HCT116 (cell line): Measurements from ENCODE around the gene CES5A. TPM values are rescaled to one million over a fixed set of nuclear protein-coding genes. Genes with fewer than 3 reads are reported as not detected.

Experiments
- ATAC-seq: fragments of 200-7000 bp; cut with Tn5 transposase; 2 replicates; pipeline ENCODE4 v1.9.1; 2020; ENCODE audit warnings: mild to moderate bottlenecking, moderate library complexity
- BruUV-seq: library from RNA; stranded (reverse); fragments of 400-500 nt; replicated peaks from 2 replicates; lab custom pipeline; 2021; lab: Mats Ljungman, UMichigan
- CTCF ChIA-PET: fragments of 300-600 bp; sonication (Branson Sonifier 250); formaldehyde crosslinking; loops from one replicate; lab custom pipeline; 2021; ENCODE audit warnings: antibody characterized with exemption; lab: Charles Lee
- POLR2A ChIA-PET: fragments of 300-600, 350-600 bp; sonication (Branson Sonifier 250); formaldehyde crosslinking; loops from one replicate; lab custom pipeline; 2021; ENCODE audit warnings: antibody characterized with exemption; lab: Charles Lee
- RAD21 ChIA-PET, 2 experiments: fragments of 300-600 bp; sonication (Branson Sonifier 250); formaldehyde crosslinking; loops; one replicate each; lab custom pipeline; 2023; ENCODE audit warnings: low total read pairs in 2 of 2; ENCODE audit not compliant: uncharacterized antibody in 2 of 2, unreplicated experiment in 2 of 2, low non-redundant PET in 1 of 2; lab: Charles Lee
- DNase-seq: peaks from one replicate; pipeline ENCODE4 v3.0.0-alpha.2; 2010; ENCODE audit warnings: low read depth, low spot score
- H2AFZ ChIP-seq: fragments of 200-600 bp; shearing (Covaris generic), sonication (generic); 2 replicates; pipeline ENCODE4 v1.6.1; 2017; ENCODE audit warnings: low read depth, mixed run types, mixed read lengths, antibody characterized with exemption, low read length; ENCODE audit not compliant: poor library complexity, severe bottlenecking
- H3K27ac ChIP-seq: 2 replicates; pipeline ENCODE4 v1.5.1; 2012; ENCODE audit warnings: low read depth, low read length
- H3K27me3 ChIP-seq: fragments of 200-600 bp; sonication (generic); 2 replicates; pipeline ENCODE4 v1.6.1; 2016; ENCODE audit warnings: mixed run types, low read length, mixed read lengths; ENCODE audit not compliant: insufficient read depth
- H3K36me3 ChIP-seq, 2 experiments: fragments of 200-500 bp in 1 of 2; fragments of 200-600 bp in 1 of 2; sonication (Bioruptor generic) in 1 of 2; sonication (generic) in 1 of 2; 2 replicates each; pipeline versions ENCODE4 v1.5.1 to v1.6.1; 2014 to 2016; ENCODE audit warnings: low read length in 2 of 2, inconsistent platforms in 1 of 2, mixed read lengths in 1 of 2, mixed run types in 1 of 2; ENCODE audit not compliant: insufficient read depth in 2 of 2, control insufficient read depth in 1 of 2
- H3K4me1 ChIP-seq, 2 experiments: fragments of 200-600 bp in 1 of 2; sonication (generic) in 1 of 2; 2 replicates each; pipeline versions ENCODE4 v1.5.1 to v1.6.1; 2012 to 2017; ENCODE audit warnings: low read length in 2 of 2, inconsistent platforms in 1 of 2, mild to moderate bottlenecking in 1 of 2, mixed read lengths in 1 of 2, mixed run types in 1 of 2, moderate library complexity in 1 of 2; ENCODE audit not compliant: insufficient read depth in 2 of 2, control insufficient read depth in 1 of 2
- H3K4me2 ChIP-seq: fragments of 200-600 bp; sonication (generic); 2 replicates; pipeline ENCODE4 v1.6.1; 2017; ENCODE audit warnings: mixed run types, low read length, mixed read lengths
- H3K4me3 ChIP-seq, 2 experiments: fragments of 200-600 bp in 1 of 2; sonication (generic) in 1 of 2; replicated peaks in 1 of 2; 2 replicates each; pipeline ENCODE4 v1.5.1; 2011 to 2016; ENCODE audit warnings: low read length in 2 of 2, control low read depth in 1 of 2, low read depth in 1 of 2, mild to moderate bottlenecking in 1 of 2, mixed read lengths in 1 of 2, mixed run types in 1 of 2
- H3K79me2 ChIP-seq: fragments of 200-600 bp; sonication (generic); 2 replicates; pipeline ENCODE4 v1.6.1; 2017; ENCODE audit warnings: mild to moderate bottlenecking, mixed run types, low read length, moderate library complexity, mixed read lengths; ENCODE audit not compliant: insufficient read depth
- H3K9ac ChIP-seq: fragments of 200-600 bp; sonication (generic); 2 replicates; pipeline ENCODE4 v1.6.1; 2016; ENCODE audit warnings: low read length, mixed read lengths
- H3K9me2 ChIP-seq: fragments of 200-600 bp; sonication (generic), shearing (Covaris generic); 2 replicates; pipeline ENCODE4 v1.6.1; 2017; ENCODE audit warnings: mixed run types, mild to moderate bottlenecking, moderate library complexity; ENCODE audit not compliant: insufficient read depth
- H3K9me3 ChIP-seq, 2 experiments: fragments of 200-500 bp in 1 of 2; fragments of 200-600 bp in 1 of 2; sonication (Bioruptor generic) in 1 of 2; sonication (generic) in 1 of 2; 2 replicates each; pipeline ENCODE4 v1.6.1; 2014 to 2017; ENCODE audit warnings: low read length in 2 of 2, mixed read lengths in 2 of 2, inconsistent platforms in 1 of 2, low read depth in 1 of 2, mild to moderate bottlenecking in 1 of 2, mixed run types in 1 of 2, moderate library complexity in 1 of 2; ENCODE audit not compliant: control insufficient read depth in 1 of 2, insufficient read depth in 1 of 2
- H4K20me1 ChIP-seq: fragments of 200-600 bp; sonication (generic), shearing (Covaris generic); 2 replicates; pipeline ENCODE4 v1.6.1; 2017; ENCODE audit warnings: mixed run types, mild to moderate bottlenecking, moderate library complexity; ENCODE audit not compliant: insufficient read depth
- ATF3 ChIP-seq: IDR thresholded peaks from 2 replicates; pipeline ENCODE4 v1.6.1; 2012
- CBX3 ChIP-seq: IDR thresholded peaks from 2 replicates; pipeline ENCODE4 v1.6.1; 2012; ENCODE audit warnings: low read depth
- CEBPB ChIP-seq: IDR thresholded peaks from 2 replicates; pipeline ENCODE4 v1.6.1; 2012; ENCODE audit warnings: low read depth
- CTCF ChIP-seq, 3 experiments: fragments of 200-600 bp in 1 of 3; sonication (generic) in 1 of 3; IDR thresholded peaks in 2 of 3; conservative IDR thresholded peaks in 1 of 3; 2 replicates each; pipeline ENCODE4 v1.5.1; 2012 to 2017; ENCODE audit warnings: low read depth in 2 of 3, low read length in 2 of 3, antibody characterized with exemption in 1 of 3, borderline replicate concordance in 1 of 3, control low read depth in 1 of 3, mild to moderate bottlenecking in 1 of 3, mixed read lengths in 1 of 3, mixed run types in 1 of 3, moderate library complexity in 1 of 3; ENCODE audit not compliant: insufficient read depth in 1 of 3
- ELF1 ChIP-seq: IDR thresholded peaks from 2 replicates; pipeline ENCODE4 v1.6.1; 2012; ENCODE audit warnings: low read depth, borderline replicate concordance
- FOSL1 ChIP-seq: IDR thresholded peaks from 2 replicates; pipeline ENCODE4 v1.6.1; 2012; ENCODE audit warnings: low read depth
- MAX ChIP-seq: IDR thresholded peaks from 2 replicates; pipeline ENCODE4 v1.6.1; 2012
- POLR2AphosphoS5 ChIP-seq: IDR thresholded peaks from 2 replicates; pipeline ENCODE4 v1.6.1; 2011; ENCODE audit warnings: mild to moderate bottlenecking, low read depth, low read length, moderate library complexity
- RAD21 ChIP-seq: IDR thresholded peaks from 2 replicates; pipeline ENCODE4 v1.6.1; 2012; ENCODE audit warnings: low read depth, mild to moderate bottlenecking
- REST ChIP-seq: IDR thresholded peaks from 2 replicates; pipeline ENCODE4 v1.6.1; 2012; ENCODE audit warnings: low read depth
- SIN3A ChIP-seq: IDR thresholded peaks from 2 replicates; pipeline ENCODE4 v1.6.1; 2012; ENCODE audit warnings: low read depth
- SP1 ChIP-seq: IDR thresholded peaks from 2 replicates; pipeline ENCODE4 v1.6.1; 2012; ENCODE audit warnings: low read depth
- SRF ChIP-seq: IDR thresholded peaks from 2 replicates; pipeline ENCODE4 v1.6.1; 2012; ENCODE audit warnings: low read depth
- TCF7L2 ChIP-seq: IDR thresholded peaks from 2 replicates; pipeline ENCODE4 v1.7.0; 2011; ENCODE audit warnings: borderline replicate concordance, inconsistent platforms; ENCODE audit not compliant: insufficient read depth, insufficient read length; ENCODE audit errors: extremely low read depth
- YY1 ChIP-seq: IDR thresholded peaks from 2 replicates; pipeline ENCODE4 v1.6.1; 2011; ENCODE audit warnings: low read length, low read depth, moderate library complexity, mild to moderate bottlenecking; ENCODE audit not compliant: insufficient replicate concordance; ENCODE audit errors: extremely low read depth
- ZNF274 ChIP-seq: fragments of 200-500 bp; sonication (Bioruptor generic); IDR thresholded peaks from 2 replicates; pipeline ENCODE4 v1.6.1; 2014; ENCODE audit warnings: mild to moderate bottlenecking, low read depth, low read length, inconsistent platforms
- intact Hi-C: fragments of 100-400 bp; cut with micrococcal nuclease; formaldehyde crosslinking; loops from 2 replicates; pipeline ENCODE4 v1.10.0; 2022
- total RNA-seq: library from RNA; stranded (reverse); gene quantifications from one replicate; pipeline ENCODE4 v1.2.1, GENCODE V29; 2021; ENCODE audit not compliant: unreplicated experiment

Gene CES5A
- total RNA-seq, 1 experiment from 2014 or later, result not detected

- no peak for TF ChIP-seq REST
These were observed 65.3 kb downstream of the CES5A start (continued) for GRCh38 chr16:55809851-55810250.

GRCh38 chr16:55809386-55809785, 65.8 kb downstream of the CES5A start:
- CTCF ChIA-PET, result no interaction called here
- Histone ChIP-seq H3K9me2 (no peaks in the 10 kb centered on the region), H3K4me1 (no peaks in the 10 kb centered on the region), H3K27me3 (peaks cover 41% of the 10 kb centered on the region), H2AFZ (no peak overlapping the region), H3K79me2 (no peaks in the 10 kb centered on the region), H3K27ac (no peak overlapping the region), H3K4me2 (no peak overlapping the region), H3K36me3 (no peaks in the 10 kb centered on the region), H3K9me3 (no peaks in the 10 kb centered on the region), H3K9ac (no peak overlapping the region), H4K20me1 (no peaks in the 10 kb centered on the region), H3K4me3 (no peak overlapping the region)
- DNase-seq, result no peak
- no peak for ATAC-seq
- RAD21 ChIA-PET, result no interaction called here
- TF ChIP-seq CBX3 (no peak), SRF (no peak), CTCF (IDR thresholded peaks at IDR 0.05 in 2 of 3, conservative IDR thresholded peaks at IDR 0.05 in 1 of 3; ENCODE audit: borderline replicate concordance in 1 of 3, insufficient read depth in 1 of 3, low read depth in 2 of 3, low read length in 2 of 3) (no peak), POLR2AphosphoS5 (no peak), SP1 (no peak), CEBPB (no peak), ATF3 (no peak), REST (no peak), YY1 (no peak), FOSL1 (no peak), TCF7L2 (no peak), RAD21 (no peak), MAX (no peak), SIN3A (no peak), ZNF274 (no peak), ELF1 (no peak)
- POLR2A ChIA-PET, result no interaction called here
- BruUV-seq, result no TSS peak
- intact Hi-C loops, result no loop called here
